ENCODE data around the gene BBLN.

- TF ChIP-seq CTCF (IDR thresholded peaks at IDR 0.05; ENCODE audit: low read length): no peak
- no peak for TF ChIP-seq EZH2 (optimal IDR thresholded peaks at IDR 0.05; ENCODE audit: low read depth, low read length)
- no peak for TF ChIP-seq EZH2phosphoT487 (IDR thresholded peaks at IDR 0.05; ENCODE audit: low read length)
Observed at GRCh38 chr9:128208386-128208785, 48.3 kb downstream of the BBLN start.

Data from MM.1S (cell line).